ENCODE results near the gene PER3. TPM values are rescaled to one million over a fixed set of nuclear protein-coding genes. Genes with fewer than 3 reads are reported as not detected.

Gene PER3
- total and polyA plus RNA-seq, 10 of the 15 experiments (the other 5 are each of a cell fraction or from before 2014, with no cell fraction given) = 0.06 to 0.64 (median 0.13) TPM; not detected in 1

GRCh38 chr1:7856345-7856744, 72.3 kb downstream of the PER3 start (continued):
- TF ChIP-seq ASH2L (IDR thresholded peaks at IDR 0.05; ENCODE audit: borderline replicate concordance, low read depth) (no peak), NRF1 (conservative IDR thresholded peaks at IDR 0.05; ENCODE audit: low read depth, low read length) (no peak), JUND (IDR thresholded peaks at IDR 0.05; ENCODE audit: low read depth, low read length) (no peak), SRF (IDR thresholded peaks at IDR 0.05; ENCODE audit: low read depth in 2 of 2, low read length in 2 of 2) (no peak), KLF5 (IDR thresholded peaks at IDR 0.05; ENCODE audit: partially characterized antibody) (no peak), SP1 (IDR thresholded peaks at IDR 0.05; ENCODE audit: low read depth, low read length) (no peak), RBBP5 (conservative IDR thresholded peaks at IDR 0.05) (no peak)

- no peak overlapping the region for H3K9ac ChIP-seq (ENCODE audit: control insufficient read depth, insufficient read depth, low read length)
- no peak for FAIRE-seq
- 25% methylated on average over 2 of the region's 2 CpGs for WGBS (ENCODE audit: insufficient coverage, insufficient replicate concordance, low lambda C conversion rate, missing lambda C conversion rate)
- H3K27ac ChIP-seq (ENCODE audit: control insufficient read depth, insufficient read depth) = no peak overlapping the region
- H3K27me3 ChIP-seq (replicated peaks in 1 of 2; ENCODE audit: control insufficient read depth in 2 of 2, insufficient read depth in 2 of 2, low read length in 1 of 2) = no peaks in the 10 kb centered on the region; a peak in 1 of 4 replicates
- no peak overlapping the region for H3K4me2 ChIP-seq (ENCODE audit: control insufficient read depth, insufficient read depth)
- ChIA-PET CTCF (no interaction called here), RAD21 (ENCODE audit: unreplicated experiment) (no interaction called here), POLR2A (no interaction called here), SMC1A (ENCODE audit: uncharacterized antibody, unreplicated experiment) (no interaction called here)
- BruUV-seq (replicated peaks) = no TSS peak
- H3K4me1 ChIP-seq (ENCODE audit: control insufficient read depth, insufficient read depth, low read length) = no peaks in the 10 kb centered on the region
- no peak for ATAC-seq
- in situ Hi-C loops (cut with MboI) = no loop called here
- no peaks in the 10 kb centered on the region for H3K79me2 ChIP-seq (ENCODE audit: control insufficient read depth, insufficient read depth, low read length)
- intact Hi-C loops (cut with micrococcal nuclease; ENCODE audit: unreplicated experiment) = no loop called here
- no peaks in the 10 kb centered on the region for H3K9me3 ChIP-seq (replicated peaks; ENCODE audit: control insufficient read depth, insufficient read depth, low read length)
- H2AFZ ChIP-seq (ENCODE audit: control insufficient read depth, low read depth, low read length) = no peak overlapping the region
- no peaks in the 10 kb centered on the region for H4K20me1 ChIP-seq (ENCODE audit: control insufficient read depth, insufficient read depth)
- TF ChIP-seq NFYB (IDR thresholded peaks at IDR 0.05; ENCODE audit: insufficient read depth, low read depth, low read length) (no peak), IKZF1 (conservative IDR thresholded peaks at IDR 0.05) (no peak), BRCA1 (IDR thresholded peaks at IDR 0.05; ENCODE audit: low read depth, low read length) (no peak), NRF1 (conservative IDR thresholded peaks at IDR 0.05; ENCODE audit: low read depth, low read length) (no peak), GATAD2B (conservative IDR thresholded peaks at IDR 0.05; ENCODE audit: low read depth) (no peak), ZSCAN29 (IDR thresholded peaks at IDR 0.05) (no peak), CBX5 (IDR thresholded peaks at IDR 0.05; ENCODE audit: low read depth) (no peak), MLLT1 (IDR thresholded peaks at IDR 0.05) (no peak), ZNF207 (IDR thresholded peaks at IDR 0.05; ENCODE audit: borderline replicate concordance) (no peak), ATF7 (IDR thresholded peaks at IDR 0.05; ENCODE audit: low read depth) (no peak), POU2F2 (IDR thresholded peaks at IDR 0.05; ENCODE audit: borderline replicate concordance, low read depth, low read length) (no peak), PAX8 (IDR thresholded peaks at IDR 0.05) (no peak), EZH2 (IDR thresholded peaks at IDR 0.05; ENCODE audit: borderline replicate concordance, control insufficient read depth, low read depth, low read length) (no peak), POLR2A (IDR thresholded peaks at IDR 0.05; ENCODE audit: low read depth, low read length) (no peak), ELK1 (IDR thresholded peaks at IDR 0.05; ENCODE audit: low read depth, low read length) (no peak)
- H3K36me3 ChIP-seq (ENCODE audit: control insufficient read depth in 2 of 2, insufficient read depth in 2 of 2, low read length in 1 of 2) = no peaks in the 10 kb centered on the region; a peak in 1 of 4 replicates
- DNase-seq (ENCODE audit: low read depth, low spot score) = no peak
- H3K4me3 ChIP-seq = no peak overlapping the region
Measured at GRCh38 chr1:7857000-7857399, 72.9 kb downstream of the PER3 start.
